H54 (cell line): ENCODE data around the gene USPL1.
"Not testable (repeated sequence)": the region's sequence is repeated elsewhere in the genome, so short reads cannot be mapped to it uniquely, and the experiment has no call there.

Experiments used
- DNase-seq: peaks from one replicate; pipeline ENCODE4 v3.0.0; 2011; ENCODE audit warnings: low spot score, mixed read lengths; ENCODE audit not compliant: insufficient read length
- FAIRE-seq: peaks from 3 replicates; lab custom pipeline; 2011; peaks lifted over from hg19 to GRCh38; lab: Jason Lieb, UNC
- POLR2A ChIP-seq: IDR thresholded peaks from 2 replicates; pipeline ENCODE4 v1.6.1; 2011; ENCODE audit warnings: low read depth, mild to moderate bottlenecking, low read length

USPL1 gene

DNA sequence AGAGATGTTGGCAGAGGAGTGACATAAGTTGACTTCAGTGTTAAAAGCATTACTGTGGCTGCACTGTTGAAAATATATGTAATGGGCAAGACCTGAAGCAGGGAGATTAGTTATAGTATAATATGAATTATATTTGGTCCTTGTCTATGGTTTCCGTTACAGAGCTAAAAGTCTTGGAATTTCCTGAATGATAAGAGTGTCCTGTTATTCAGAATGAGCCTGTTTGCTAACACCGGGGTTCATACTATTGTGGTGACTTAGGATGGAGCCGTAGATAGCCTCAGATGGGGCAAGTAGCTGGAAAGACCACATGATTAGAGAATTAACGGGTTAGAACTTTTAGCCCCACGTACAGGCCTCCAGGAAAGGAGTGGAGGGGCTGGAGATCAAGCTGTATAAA, 5.7 kb downstream of the USPL1 start:
- no peak for TF ChIP-seq POLR2A
- FAIRE-seq, result no peak
- DNase-seq, result no peak

DNA sequence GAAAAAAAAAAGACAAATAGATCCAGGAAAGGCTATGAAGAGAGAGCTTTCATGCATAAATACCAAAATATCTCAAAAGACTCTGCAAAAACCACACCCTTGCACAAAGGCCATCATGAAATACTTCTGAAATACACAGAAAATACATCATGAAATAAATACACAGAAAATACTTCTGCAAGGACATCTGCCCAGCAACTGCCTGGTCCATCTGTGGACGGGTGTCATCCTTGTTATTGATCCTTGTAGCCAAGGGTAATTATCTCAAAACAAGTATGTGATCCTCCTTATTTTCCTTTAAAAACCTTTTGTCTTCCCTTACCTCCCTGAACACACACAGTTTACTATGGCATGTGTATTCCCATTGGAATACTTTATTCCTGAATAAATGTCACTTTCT, 6.9 kb downstream of the USPL1 start:
- DNase-seq (no peak), FAIRE-seq (no peak)
- TF ChIP-seq POLR2A, result no peak

DNA sequence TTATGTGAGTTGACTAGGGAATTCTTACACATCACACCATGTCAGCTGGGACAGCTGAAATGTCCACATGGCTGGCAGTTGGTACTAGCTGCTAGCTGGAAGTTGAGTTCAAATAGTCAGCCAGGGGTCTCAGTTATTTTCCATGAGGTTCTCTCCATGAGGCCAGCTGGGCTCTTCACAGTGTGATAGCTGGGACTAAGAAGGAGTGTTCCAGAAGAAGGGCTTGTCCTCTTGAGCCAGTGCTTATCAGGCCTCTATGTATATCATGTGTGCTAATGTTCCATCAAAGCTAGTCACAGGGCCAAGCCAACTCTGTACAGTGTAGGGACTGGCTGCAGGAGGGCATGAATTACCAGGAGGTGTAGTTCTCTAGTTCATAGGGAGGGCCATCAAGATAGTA, 11.8 kb downstream of the USPL1 start:
- DNase-seq (no peak), FAIRE-seq (no peak)
- no peak for TF ChIP-seq POLR2A

DNA sequence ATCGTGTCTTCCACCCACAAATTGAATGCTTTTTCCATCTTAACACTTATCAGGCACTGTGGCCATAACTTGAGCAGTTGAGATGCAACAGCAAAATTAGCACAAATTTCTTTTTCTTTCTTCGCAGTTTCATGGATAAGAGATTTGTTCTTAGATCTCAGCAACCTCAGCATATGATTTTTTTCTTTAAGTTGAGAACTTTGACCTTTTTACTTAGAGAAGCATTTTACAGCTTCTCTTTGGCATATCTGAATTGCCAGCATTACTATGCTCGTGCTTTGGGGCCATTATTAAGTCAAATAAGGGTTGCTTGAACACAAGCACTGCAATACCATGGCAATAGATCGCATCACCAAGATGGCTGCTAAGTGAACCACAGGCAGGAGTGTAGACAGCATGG, 16.1 kb downstream of the USPL1 start:
- no peak for DNase-seq
- TF ChIP-seq POLR2A, result no peak

DNA sequence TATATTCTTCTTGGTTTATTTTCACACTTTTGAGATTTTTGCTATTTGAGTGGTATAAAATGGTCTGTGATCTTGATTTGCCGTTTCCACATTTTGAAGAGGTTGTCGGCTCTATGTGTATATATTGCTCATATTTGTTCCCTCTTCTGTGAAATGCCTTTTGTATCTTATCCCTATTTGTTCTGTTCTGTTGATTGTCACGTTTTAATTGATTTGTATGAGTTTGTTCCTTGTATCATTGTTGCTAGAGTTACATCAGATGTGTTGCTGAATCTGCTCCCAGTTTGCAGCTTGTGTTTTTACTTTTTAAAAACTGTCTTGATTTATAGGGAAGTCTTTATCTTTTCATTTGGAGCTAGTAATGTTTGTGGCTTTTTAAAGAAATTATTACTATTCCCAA, 17.1 kb downstream of the USPL1 start:
- TF ChIP-seq POLR2A, result no peak
- DNase-seq (no peak), FAIRE-seq (no peak)

More for the DNA sequence above, 16.1 kb downstream of the USPL1 start:
- no peak for FAIRE-seq

DNA sequence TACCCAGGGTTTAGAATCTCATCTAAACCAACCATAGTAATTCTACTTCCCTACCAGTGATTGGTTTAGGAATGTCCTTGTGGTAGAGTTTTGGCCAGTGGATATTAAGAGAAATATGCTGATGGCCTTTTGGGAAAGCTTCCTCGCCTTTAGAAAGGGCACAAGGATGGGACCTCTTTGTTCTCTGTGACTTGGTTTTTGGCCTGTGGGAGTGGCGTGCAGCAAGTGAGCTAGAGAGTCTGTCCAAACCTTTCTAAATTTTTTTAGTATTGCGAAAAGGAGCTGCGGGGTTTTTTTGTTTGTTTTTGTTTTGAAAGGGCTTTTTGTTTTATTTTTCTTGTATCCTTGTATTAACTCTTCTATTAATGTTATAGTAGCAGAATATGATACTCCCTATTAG, 20.6 kb downstream of the USPL1 start:
- FAIRE-seq (no peak), DNase-seq (no peak)
- TF ChIP-seq POLR2A, result no peak

DNA sequence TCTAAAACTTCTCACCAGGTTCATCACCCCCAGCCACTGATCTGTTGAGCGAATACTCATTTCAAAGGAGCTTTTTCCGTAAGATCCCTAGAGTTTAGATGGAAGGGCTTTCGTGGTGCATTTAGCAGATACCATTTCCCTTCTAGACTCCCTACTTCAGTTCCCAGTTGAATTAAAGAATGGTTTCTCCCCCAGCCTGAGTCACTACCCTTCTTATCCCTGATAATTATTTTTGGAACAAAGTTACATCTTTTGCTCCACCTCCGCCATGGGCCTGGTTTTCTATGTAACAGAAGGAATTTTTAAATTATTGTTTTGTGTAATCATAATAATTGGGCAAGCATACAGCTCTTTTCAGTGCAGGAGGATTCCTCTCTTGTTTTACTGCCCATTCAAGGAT, 22.0 kb downstream of the USPL1 start:
- DNase-seq, result no peak
- no peak for FAIRE-seq

DNA sequence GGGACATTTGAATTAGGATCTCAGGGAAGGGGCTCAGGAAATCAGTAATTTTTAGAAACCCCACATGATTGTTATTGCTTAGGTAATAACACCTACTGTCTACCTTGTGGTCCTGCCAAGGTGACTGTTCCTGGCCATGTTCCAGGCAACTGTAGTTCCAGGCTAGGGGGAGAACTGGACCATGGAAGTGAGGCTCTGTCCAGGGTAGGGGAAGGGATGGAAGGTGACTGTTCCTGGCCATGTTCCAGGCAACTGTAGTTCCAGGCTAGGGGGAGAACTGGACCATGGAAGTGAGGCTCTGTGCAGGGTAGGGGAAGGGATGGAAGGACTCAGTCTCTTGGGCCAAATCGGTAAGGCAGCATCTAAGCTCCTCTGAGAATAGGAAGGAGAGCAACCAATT, 23.5 kb downstream of the USPL1 start:
- not testable (repeated sequence) for DNase-seq, FAIRE-seq

More for the DNA sequence above, 22.0 kb downstream of the USPL1 start:
- no peak for TF ChIP-seq POLR2A

DNA sequence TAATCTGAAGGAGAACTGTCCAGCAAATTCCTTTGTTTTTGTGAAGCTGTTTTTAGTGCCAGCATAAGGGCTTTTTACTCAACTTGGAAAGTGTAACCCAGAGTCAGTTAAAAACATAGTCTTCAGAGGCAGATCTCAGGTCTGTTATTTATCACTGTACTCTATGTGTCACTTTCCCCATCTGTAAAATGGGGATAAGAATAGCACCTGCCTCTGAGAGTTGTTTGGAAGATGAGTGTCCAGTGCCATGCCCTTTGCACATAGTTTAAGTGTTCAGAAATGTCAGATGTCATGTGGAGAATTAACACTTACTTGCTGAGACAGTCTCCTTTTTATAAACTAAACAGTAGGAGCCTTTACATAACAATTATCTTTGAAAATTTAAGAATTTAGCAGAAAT, 27.9 kb downstream of the USPL1 start:
- FAIRE-seq (no peak), DNase-seq (no peak)
- TF ChIP-seq POLR2A, result no peak

DNA sequence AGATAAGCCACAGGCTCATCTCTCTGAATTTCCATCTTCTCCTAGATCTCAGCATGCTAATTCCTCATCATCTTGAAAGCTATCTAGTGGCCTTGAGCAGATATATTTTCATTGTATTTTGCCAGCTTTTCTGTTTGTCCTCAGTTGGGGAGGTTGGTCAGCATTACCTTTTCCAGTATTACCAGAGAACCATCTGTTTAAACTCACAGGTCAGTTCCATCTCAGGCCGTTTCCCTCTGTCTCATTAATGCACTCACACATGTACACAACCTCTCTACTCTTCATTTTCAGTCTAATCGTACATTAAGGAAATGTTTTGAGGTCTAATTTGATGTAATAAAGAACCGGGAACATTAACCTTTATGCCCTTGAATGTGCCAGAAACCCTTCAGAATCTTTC, 29.7 kb downstream of the USPL1 start:
- FAIRE-seq (no peak), DNase-seq (no peak)
- no peak for TF ChIP-seq POLR2A

DNA sequence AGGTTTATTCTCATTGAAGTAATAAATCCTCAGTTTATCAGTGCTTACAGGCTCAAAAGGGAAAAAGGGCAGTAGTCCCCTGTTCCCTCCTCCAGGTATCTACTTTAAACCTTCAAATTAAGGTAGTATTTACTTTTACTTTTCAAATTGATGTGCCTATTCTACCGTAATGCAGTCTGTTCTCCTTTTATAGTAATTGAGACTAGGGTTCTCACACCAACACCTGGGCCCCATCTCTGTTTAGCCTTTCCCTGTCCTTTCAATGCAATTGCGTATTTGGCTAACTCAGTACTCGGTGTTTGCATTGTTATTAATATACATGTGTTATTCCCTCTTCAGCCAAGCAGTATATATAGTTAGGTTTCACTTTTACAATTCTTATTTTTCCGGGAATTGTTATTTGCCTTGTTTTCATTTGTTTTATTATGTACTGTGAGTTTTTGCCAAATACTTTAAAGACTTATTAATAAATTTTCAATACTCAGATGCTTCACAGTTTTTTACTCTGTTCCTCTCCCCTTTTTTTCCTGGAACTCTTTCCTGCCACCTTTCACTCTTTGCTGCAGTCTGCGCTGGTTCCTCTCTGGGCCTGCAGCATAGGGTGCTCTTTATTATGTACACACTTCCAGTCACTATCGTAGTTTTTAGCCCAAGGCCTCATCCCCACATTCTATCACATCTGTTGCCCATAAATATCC, 30.3 kb downstream of the USPL1 start:
- no peak for FAIRE-seq
- TF ChIP-seq POLR2A, result no peak
- DNase-seq, result no peak

DNA sequence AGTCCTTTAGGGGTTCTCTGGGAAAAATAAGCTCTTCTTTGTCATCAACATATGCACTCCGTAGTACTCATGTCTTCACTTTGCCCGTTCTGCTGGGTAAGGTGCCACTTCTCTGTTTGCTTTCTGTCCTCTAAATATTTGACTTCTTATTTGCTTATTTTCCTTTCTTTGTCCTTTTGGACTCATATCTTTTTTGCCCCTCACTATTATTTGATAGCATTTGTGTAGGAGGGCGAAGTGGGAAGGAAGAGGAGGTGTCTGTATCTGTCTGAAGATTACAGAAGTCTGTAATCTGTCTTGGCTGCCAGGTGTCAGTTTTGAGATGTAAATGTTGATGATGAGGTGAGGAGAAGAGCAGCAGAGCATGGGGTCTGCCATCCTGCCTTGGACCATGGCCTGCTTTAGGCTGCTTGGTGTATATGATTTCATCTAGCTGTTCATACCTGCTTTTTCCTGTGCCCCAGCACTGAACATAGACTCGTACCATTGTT, 30.8 kb downstream of the USPL1 start:
- TF ChIP-seq POLR2A, result no peak
- DNase-seq, result no peak
- FAIRE-seq, result no peak

DNA sequence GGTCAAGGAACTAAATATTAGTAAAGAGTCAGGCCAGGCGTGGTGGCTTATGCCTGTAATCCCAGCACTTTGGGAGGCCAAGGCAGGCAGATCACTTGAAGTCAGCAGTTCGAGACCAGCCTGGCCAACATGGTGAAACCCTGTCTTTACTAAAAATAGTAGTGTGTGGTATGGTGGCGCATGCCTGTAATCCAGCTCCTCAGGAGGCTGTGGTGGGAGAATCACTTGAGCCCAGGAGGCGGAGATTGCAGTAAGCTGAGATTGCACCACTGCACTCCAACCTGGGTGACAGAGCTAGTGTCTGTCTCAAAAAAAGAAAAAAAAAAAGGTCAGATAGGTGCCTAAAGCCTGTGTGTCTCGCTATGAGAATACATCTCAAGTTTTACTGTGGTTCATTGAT, 33.9 kb downstream of the USPL1 start:
- DNase-seq, FAIRE-seq: not testable (repeated sequence)

DNA sequence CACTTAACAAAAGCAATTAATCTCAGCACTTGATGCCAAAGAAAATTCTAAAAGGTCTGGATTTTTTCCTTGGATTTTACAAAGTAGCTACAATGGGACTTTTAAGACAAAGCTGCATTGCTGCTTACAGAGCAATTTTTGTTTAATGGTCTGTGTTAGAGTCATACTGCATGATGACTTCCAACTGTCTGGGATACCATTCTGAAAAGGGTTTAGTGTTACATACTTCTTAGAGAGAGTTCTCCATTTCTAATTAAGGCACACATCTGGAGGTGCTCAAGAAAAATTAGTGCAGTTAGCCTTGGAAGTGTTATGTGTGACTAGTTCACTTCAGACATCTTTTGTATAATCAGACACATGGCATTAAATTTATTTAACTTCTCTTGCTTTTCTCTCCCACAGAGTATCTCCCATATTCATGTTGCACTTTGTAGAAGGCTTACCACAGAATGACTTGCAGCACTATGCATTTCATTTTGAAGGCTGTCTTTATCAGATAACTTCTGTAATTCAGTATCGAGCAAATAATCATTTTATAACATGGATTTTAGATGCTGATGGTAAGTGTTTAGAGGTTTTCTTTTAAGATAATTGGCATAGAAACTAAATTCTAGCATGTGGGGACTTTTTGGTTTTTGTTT, 35.1 kb downstream of the USPL1 start:
- FAIRE-seq, result no peak
- no peak for TF ChIP-seq POLR2A
- no peak for DNase-seq

DNA sequence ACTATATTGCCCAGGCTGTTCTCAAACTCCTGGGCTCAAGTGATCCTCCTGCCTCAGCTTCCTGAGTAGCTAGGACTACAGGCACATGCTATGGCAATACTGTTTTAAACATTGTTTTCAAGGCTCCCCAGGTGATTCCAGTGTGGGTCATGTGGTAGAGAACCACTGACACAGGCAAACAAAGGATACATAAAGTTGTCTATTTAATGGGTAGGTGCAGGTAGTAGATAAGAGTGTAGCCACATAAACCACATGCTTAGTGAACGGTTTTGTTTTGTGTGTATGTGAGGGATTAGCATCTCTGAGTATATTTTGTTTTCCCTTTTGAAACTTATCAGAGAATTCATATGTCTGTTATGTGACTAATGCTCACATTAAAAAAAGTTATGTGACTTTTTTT, 36.7 kb downstream of the USPL1 start:
- FAIRE-seq (no peak), DNase-seq (no peak)
- TF ChIP-seq POLR2A, result no peak
